SJCRH30 (cell line): Measurements from ENCODE around the gene SAMD4A. TPM values are rescaled to one million over a fixed set of nuclear protein-coding genes. Genes with fewer than 3 reads are reported as not detected.

Experiments
- DNase-seq, 2 experiments: peaks; one replicate each; pipeline ENCODE4 v3.0.0-alpha.2; 2015 to 2020
- H3K27ac ChIP-seq: fragments of 250-450 bp; sonication (Bioruptor Pico); 2 replicates; pipeline ENCODE4 v1.5.1; 2020; ENCODE audit warnings: mild to moderate bottlenecking, moderate library complexity
- H3K27me3 ChIP-seq: fragments of 250-450 bp; sonication (Bioruptor Pico); 2 replicates; pipeline ENCODE4 v1.5.1; 2020; ENCODE audit warnings: mild to moderate bottlenecking, moderate library complexity
- H3K36me3 ChIP-seq: fragments of 250-450 bp; sonication (Bioruptor Pico); 2 replicates; pipeline ENCODE4 v1.5.1; 2020; ENCODE audit warnings: mild to moderate bottlenecking, moderate library complexity
- H3K4me1 ChIP-seq: fragments of 250-450 bp; sonication (Bioruptor Pico); 2 replicates; pipeline ENCODE4 v1.5.1; 2020; ENCODE audit warnings: mild to moderate bottlenecking, moderate library complexity
- H3K4me3 ChIP-seq: fragments of 250-450 bp; sonication (Bioruptor Pico); 2 replicates; pipeline ENCODE4 v1.5.1; 2020; ENCODE audit warnings: mild to moderate bottlenecking, moderate library complexity
- H3K9me3 ChIP-seq: fragments of 250-450 bp; sonication (Bioruptor Pico); replicated peaks from 2 replicates; pipeline ENCODE4 v1.5.1; 2020; ENCODE audit warnings: mild to moderate bottlenecking, moderate library complexity
- total RNA-seq: library from RNA; depleted of rRNA; stranded (reverse); fragments of >200 nt; shearing (Covaris generic); gene quantifications from 2 replicates; pipeline ENCODE4 v1.2.3, GENCODE V29; 2014; rRNA removed

The SAMD4A gene
- total RNA-seq, 1 experiment from 2014 or later, result 12.1 TPM

DNA sequence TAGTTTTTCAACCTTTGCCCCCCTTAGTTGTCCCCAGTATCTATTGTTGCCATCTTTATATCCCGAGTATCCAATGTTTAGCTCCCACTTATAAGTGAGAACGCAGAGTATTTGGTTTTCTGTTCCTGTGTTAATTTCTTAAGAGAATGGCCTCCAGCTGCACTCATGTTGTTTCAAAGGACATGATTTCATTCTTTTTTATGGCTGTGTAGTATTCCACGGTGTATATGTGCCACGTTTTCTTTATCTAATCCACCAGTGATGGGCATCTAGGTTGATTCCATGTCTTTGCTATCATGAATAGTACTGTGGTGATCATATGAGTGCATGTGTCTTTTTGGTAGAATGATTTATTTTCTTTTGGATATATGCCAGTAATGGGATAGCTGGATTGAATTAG is 263.7 kb downstream of the SAMD4A start:
- no peaks in the 10 kb centered on the region for H3K36me3 ChIP-seq
- DNase-seq, result no peak

DNA sequence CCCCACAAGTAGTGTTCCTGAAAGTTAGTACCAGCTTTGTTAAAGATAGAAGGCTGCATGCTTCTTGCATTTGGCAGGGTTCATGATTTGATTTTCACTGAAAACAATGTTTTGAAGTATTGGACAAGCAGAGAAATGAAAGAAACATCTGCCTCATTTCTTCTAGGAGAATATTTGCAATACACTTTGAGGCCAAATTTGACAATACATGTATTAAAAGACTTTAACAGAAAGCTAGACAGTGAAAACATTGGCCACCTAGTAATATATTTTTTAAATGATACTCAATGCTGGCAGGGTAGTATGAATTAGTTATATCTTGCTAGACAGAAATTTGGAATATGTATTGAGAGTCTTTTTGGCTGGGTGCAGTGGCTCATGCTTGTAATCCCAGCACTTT is 267.2 kb downstream of the SAMD4A start:
- no peak for DNase-seq
- H3K4me1 ChIP-seq, result no peaks in the 10 kb centered on the region
- H3K9me3 ChIP-seq, result 0 out of 2 replicates have a peak, but pooled peaks cover 3% of the 10 kb centered on the region

More for the DNA sequence above, 263.7 kb downstream of the SAMD4A start:
- Histone ChIP-seq H3K4me3 (no peak overlapping the region), H3K27me3 (no peaks in the 10 kb centered on the region), H3K9me3 (0 out of 2 replicates have a peak, but pooled peaks cover 3% of the 10 kb centered on the region), H3K27ac (no peak overlapping the region), H3K4me1 (no peaks in the 10 kb centered on the region)

GRCh38 chr14:54834727-54835126 is 267.8 kb downstream of the SAMD4A start:
- DNase-seq, result no peak
- no peak overlapping the region for H3K27ac ChIP-seq
- H3K27me3 ChIP-seq, result no peaks in the 10 kb centered on the region
- H3K9me3 ChIP-seq, result 0 out of 2 replicates have a peak, but pooled peaks cover 3% of the 10 kb centered on the region
- H3K4me3 ChIP-seq, result no peak overlapping the region
- no peaks in the 10 kb centered on the region for H3K36me3 ChIP-seq
- no peaks in the 10 kb centered on the region for H3K4me1 ChIP-seq

More for the DNA sequence above, 267.2 kb downstream of the SAMD4A start:
- H3K27me3 ChIP-seq, result no peaks in the 10 kb centered on the region
- H3K36me3 ChIP-seq, result no peaks in the 10 kb centered on the region
- H3K27ac ChIP-seq, result no peak overlapping the region
- H3K4me3 ChIP-seq, result no peak overlapping the region

DNA sequence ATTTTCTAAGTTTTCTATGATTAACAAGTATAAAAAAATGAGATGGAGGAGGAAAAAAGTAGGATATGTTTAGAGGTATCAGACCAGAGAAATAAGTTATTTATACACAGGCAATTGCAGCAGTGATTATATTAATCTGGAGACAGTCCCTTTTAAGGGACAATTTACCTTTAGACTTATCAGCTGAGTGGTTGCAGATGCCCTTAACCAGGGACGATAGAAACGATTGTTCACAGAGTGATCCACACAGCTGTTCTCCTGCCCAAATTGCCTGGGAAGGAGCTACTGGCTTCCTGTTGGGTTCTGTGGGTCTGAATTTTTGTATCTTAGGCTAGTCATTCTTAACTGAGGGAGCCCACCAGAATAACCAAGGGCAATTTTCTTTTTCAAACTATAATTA is 269.3 kb downstream of the SAMD4A start:
- Histone ChIP-seq H3K36me3 (no peaks in the 10 kb centered on the region), H3K27me3 (no peaks in the 10 kb centered on the region), H3K4me3 (no peak overlapping the region), H3K4me1 (no peaks in the 10 kb centered on the region), H3K27ac (no peak overlapping the region), H3K9me3 (no peaks in the 10 kb centered on the region)
- DNase-seq, result no peak

- Histone ChIP-seq H3K27ac (no peak overlapping the region), H3K36me3 (no peaks in the 10 kb centered on the region), H3K9me3 (no peaks in the 10 kb centered on the region), H3K27me3 (no peaks in the 10 kb centered on the region), H3K4me3 (no peak overlapping the region), H3K4me1 (no peaks in the 10 kb centered on the region)
- no peak for DNase-seq
Measured at GRCh38 chr14:54837508-54838149, 270.7 kb downstream of the SAMD4A start.

DNA sequence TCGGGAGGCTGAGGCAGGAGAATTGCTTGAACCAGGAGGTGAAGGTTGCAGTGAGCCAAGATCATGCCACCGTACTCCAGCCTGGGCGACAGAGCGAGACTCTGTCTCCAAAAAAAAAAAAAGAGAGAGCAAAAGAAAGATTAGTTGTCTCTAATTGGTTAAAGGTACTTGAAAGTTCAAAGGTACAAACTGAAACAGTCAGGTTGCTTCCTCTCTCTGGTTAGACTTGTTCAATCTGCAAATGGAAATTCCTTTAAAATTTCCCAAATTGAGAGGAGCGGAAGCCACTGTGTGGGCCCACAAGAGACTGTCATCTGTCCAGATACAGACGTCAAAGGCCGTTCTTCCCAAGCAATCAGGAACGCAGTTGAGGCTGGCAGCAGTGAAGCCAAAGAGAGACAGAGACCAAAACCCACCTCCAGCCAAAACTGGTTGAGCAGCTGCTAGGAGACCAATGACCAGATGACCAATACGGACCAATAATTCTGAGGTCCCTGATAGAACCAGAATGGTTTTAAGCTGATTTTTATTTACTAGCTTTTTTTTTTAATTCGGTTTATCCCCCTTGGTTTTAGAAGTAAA is 272.1 kb downstream of the SAMD4A start:
- H3K4me1 ChIP-seq, result no peaks in the 10 kb centered on the region

GRCh38 chr14:54839701-54840119 is 272.8 kb downstream of the SAMD4A start:
- no peaks in the 10 kb centered on the region for H3K27me3 ChIP-seq
- no peaks in the 10 kb centered on the region for H3K9me3 ChIP-seq
- DNase-seq, result no peak
- no peak overlapping the region for H3K27ac ChIP-seq
- no peaks in the 10 kb centered on the region for H3K36me3 ChIP-seq
- no peaks in the 10 kb centered on the region for H3K4me1 ChIP-seq
- H3K4me3 ChIP-seq, result no peak overlapping the region

More for the DNA sequence above, 272.1 kb downstream of the SAMD4A start:
- H3K27me3 ChIP-seq, result no peaks in the 10 kb centered on the region
- no peak overlapping the region for H3K27ac ChIP-seq
- H3K9me3 ChIP-seq, result no peaks in the 10 kb centered on the region
- DNase-seq, result no peak
- no peaks in the 10 kb centered on the region for H3K36me3 ChIP-seq
- H3K4me3 ChIP-seq, result no peak overlapping the region

GRCh38 chr14:54840336-54840735 is 273.4 kb downstream of the SAMD4A start:
- DNase-seq, result no peak

GRCh38 chr14:54840798-54841197 is 273.9 kb downstream of the SAMD4A start:
- H3K4me3 ChIP-seq, result no peak overlapping the region
- H3K27me3 ChIP-seq, result no peaks in the 10 kb centered on the region
- H3K4me1 ChIP-seq, result no peaks in the 10 kb centered on the region
- DNase-seq, result no peak
- no peak overlapping the region for H3K27ac ChIP-seq
- no peaks in the 10 kb centered on the region for H3K36me3 ChIP-seq
- H3K9me3 ChIP-seq, result no peaks in the 10 kb centered on the region

More at GRCh38 chr14:54840336-54840735, 273.4 kb downstream of the SAMD4A start:
- Histone ChIP-seq H3K36me3 (no peaks in the 10 kb centered on the region), H3K27me3 (no peaks in the 10 kb centered on the region), H3K4me3 (no peak overlapping the region), H3K4me1 (no peaks in the 10 kb centered on the region), H3K27ac (no peak overlapping the region), H3K9me3 (no peaks in the 10 kb centered on the region)

Other genes starting within 250 kb of the SAMD4A start
- 33.4 and 47.3 TPM in 2 replicates for gene CDKN3, start 170.1 kb upstream of the SAMD4A start, total RNA-seq
- gene CNIH1, start 125.8 kb upstream of the SAMD4A start, total RNA-seq, result 173 and 179 TPM in 2 replicates
- 68.5 and 74.3 TPM in 2 replicates for gene GMFB, start 78.1 kb upstream of the SAMD4A start, total RNA-seq
- 10.4 and 12.7 TPM in 2 replicates for gene CGRRF1, start 57.2 kb upstream of the SAMD4A start, total RNA-seq